HG03064 (cell line): ENCODE results near the gene PCOLCE2.

Experiments used
- ATAC-seq: cut with Tn5 transposase; IDR thresholded peaks from one replicate; pipeline ENCODE4 v1.9.1; 2021; ENCODE audit warnings: low read depth; ENCODE audit not compliant: unreplicated experiment

Gene PCOLCE2

GRCh38 chr3:142819179-142819578 is 69.7 kb downstream of the PCOLCE2 start:
- ATAC-seq = no peak

DNA sequence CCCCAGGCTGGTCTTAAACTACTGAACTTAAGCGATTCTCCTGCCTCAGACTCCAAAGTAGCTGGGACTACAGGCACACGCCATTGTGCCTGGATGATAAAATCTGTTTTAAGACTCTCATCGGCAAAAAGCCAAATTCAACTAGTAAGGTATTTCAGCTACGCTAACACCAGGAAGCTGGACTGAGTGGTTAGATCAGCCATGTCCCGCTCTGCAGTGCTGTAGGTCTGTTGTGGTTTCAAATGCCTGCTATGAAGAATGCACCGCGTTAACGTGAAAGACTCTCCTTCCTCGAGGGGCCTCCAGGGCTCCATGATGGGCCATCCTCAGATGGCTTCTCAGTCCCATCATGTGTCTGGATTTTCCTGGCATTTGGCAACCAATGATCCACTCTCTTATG is 70.2 kb downstream of the PCOLCE2 start:
- no peak for ATAC-seq

- no peak for ATAC-seq
Observed at GRCh38 chr3:142817897-142818296, 71.0 kb downstream of the PCOLCE2 start.

GRCh38 chr3:142817356-142817755 is 71.5 kb downstream of the PCOLCE2 start:
- ATAC-seq = no peak

- ATAC-seq = no peak
Observed at GRCh38 chr3:142815803-142816202, 73.1 kb downstream of the PCOLCE2 start.

DNA sequence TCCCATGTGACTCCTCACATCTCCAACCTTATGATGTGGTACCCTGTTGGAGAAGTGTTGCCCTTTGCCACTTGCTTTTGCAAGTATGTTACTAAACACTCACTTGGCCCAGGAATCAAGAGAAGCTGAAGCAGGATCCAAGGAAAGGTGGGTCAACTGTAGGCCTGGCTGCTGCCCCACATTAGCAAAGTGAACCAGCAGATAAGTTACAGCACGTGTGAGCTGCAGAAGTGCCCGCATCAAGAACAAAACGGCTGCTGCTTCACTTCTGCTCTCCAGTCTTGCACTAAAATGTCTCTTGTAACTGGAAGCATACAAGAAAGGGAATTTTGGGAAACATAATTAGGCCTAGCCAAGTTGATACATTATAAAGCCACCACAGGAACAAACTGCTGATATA is 79.6 kb downstream of the PCOLCE2 start:
- ATAC-seq = no peak

GRCh38 chr3:142808103-142808917 is 80.6 kb downstream of the PCOLCE2 start:
- no peak for ATAC-seq

DNA sequence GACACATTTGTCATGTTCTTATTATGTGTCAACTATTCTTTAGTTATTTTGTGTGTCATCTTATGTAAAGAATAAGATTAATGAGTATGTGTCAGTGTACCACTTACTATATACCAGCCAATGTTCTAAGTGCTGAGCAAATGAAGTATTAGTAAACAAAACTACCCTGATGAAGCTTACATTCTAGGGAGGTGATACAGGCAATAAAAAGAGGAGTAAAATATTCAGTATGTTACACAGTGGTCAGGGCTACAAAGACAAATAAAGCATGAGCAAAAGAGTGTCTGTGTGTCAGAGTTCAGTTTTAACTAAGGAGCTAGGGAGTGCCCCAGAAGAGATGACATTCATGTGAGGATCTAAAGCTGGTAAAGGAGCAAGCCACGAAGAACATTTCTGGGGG is 86.0 kb downstream of the PCOLCE2 start:
- ATAC-seq = no peak

DNA sequence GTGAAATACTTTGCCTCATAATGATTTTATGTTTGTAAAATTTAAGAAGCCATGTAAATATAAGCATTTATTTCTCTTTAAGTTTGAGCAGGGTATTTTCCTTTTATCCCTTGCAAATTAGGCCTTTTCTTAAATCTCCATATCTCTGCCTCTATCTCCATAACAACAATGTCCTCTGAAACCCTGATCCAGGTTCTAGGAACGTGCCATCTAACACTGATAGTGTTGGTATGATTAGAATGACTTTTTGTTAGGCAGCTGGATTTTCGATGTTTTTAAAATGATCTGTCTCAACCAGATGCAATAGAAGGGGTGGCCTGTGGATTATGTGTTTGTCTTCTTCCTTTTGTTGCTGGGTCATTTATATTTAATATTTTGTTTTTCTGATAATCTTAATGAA is 87.1 kb downstream of the PCOLCE2 start:
- ATAC-seq = no peak

GRCh38 chr3:142796823-142797222 is 92.1 kb downstream of the PCOLCE2 start:
- no peak for ATAC-seq

DNA sequence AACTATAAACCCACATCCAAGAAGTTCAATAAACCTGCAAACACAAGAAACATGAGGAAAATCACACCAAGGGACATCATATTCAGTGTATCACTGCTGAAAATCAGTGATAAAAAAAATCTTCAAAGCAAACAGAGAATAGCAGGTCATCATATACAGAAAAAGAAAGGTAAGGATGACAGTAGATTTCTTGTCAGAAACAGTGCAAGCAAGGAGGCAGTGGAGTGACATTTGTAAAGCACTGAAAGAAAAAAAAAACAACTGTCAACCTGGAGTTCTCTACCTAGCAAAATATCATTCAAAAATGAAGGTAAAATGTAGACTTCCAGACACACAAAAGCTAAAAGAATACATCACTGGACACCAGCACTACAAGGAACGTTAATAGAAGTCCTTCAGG is 93.6 kb downstream of the PCOLCE2 start:
- no peak for ATAC-seq

DNA sequence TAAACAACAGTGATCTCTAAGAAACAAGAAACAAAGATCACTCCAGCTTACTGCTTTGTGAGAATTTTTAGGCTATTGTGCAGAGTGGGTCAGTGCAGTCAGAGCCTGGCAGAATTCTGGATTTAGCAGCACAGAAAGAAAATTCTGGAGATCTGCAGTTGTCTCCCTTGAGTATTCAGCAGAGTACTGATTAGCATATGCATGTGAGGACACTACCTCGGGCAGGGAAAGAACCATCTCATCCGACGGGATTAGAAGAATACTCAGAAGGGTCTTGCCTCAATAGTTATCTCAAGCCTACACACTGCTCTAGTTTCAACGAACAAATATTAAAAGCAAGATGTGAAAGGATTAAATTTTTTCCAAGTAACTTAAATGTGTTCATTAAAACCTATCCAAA is 94.4 kb downstream of the PCOLCE2 start:
- ATAC-seq = no peak

GRCh38 chr3:142787719-142788118 is 101.2 kb downstream of the PCOLCE2 start:
- ATAC-seq = no peak

DNA sequence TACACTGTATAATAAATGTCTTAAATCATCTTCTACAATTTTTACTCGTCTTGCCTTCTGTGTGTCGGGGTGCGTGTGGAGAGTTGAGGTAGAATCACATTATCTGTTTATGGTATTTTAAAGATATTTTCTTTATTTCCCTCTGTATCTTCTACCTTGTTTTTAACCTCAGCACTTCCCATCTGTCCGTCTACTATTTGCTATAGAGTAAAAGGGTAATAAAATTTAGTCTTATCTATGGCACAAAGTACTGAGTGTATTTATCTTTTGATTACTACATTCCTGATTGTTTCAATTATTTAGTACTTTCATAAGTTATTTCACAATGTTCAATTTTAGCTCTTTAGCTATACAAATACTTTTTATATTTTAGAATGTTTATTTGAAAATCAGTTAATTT is 102.9 kb downstream of the PCOLCE2 start:
- no peak for ATAC-seq

GRCh38 chr3:142784228-142784627 is 104.7 kb downstream of the PCOLCE2 start:
- no peak for ATAC-seq

GRCh38 chr3:142782616-142783015 is 106.3 kb downstream of the PCOLCE2 start:
- ATAC-seq = no peak

DNA sequence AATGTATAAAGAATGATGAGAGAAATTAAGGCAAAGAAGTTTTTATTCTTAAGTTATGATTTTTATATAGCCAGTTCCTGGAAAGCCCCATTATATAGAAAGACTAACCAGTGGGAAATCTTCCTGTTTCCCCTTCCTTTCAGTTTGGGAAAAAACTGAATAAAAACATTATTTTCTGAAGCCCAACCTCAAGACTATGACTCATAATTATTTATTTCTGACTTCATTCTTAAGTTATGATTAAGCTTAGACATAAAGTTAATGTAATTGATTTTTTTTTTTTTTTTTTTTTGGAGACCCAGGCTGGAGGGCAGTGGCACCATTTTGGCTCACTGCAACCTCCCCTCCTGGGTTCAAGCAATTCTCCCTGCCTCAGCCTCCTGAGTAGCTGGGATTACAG is 109.3 kb downstream of the PCOLCE2 start:
- ATAC-seq = no peak

DNA sequence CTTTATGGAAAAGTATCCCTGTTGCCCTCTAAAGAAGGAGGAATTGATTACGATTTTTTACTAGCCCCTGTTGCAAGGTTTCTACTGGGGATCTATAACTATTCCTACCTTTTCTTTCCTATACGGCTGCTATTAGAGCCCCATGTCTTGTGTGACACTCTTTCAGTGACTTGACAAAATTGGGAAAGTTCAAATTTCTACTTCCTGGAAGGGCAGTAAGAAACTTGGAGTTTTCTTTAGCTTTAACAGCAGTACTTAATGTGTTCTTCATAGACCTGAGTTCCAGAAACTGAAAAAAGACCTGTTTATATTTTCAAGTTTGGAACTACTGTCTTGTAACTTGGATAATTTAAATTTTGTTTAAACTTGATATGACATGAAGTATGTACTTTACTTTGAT is 110.3 kb downstream of the PCOLCE2 start:
- no peak for ATAC-seq

- no peak for ATAC-seq
Observed at GRCh38 chr3:142777927-142778326, 111.0 kb downstream of the PCOLCE2 start.

DNA sequence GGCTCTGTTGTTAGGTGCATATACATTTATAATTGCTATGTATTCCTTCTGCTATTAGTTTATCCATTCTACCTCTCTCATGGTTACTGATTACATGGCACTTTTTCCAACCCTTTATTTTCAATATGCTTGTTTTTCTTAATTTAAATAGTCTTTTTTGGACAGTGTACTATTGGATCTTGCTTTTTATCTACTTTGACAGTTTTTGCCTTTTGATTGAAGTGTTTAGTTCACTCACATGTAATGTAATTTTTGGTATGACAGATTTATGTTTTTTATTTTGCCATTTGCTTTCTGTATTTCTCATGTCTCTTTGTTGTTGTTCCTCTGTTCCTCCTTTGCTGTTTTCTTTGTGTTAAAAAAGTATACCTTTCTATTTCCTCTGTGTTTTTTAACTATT is 120.5 kb downstream of the PCOLCE2 start:
- ATAC-seq = no peak
